Urothelium cell line (cell line): ENCODE results near the gene SCN4A.

Experiments used
- DNase-seq: peaks from one replicate; pipeline ENCODE4 v3.0.0; 2011; ENCODE audit warnings: low spot score, mixed read lengths
- FAIRE-seq: peaks from 2 replicates; lab custom pipeline; 2011; peaks lifted over from hg19 to GRCh38; lab: Jason Lieb, UNC

SCN4A gene

DNA sequence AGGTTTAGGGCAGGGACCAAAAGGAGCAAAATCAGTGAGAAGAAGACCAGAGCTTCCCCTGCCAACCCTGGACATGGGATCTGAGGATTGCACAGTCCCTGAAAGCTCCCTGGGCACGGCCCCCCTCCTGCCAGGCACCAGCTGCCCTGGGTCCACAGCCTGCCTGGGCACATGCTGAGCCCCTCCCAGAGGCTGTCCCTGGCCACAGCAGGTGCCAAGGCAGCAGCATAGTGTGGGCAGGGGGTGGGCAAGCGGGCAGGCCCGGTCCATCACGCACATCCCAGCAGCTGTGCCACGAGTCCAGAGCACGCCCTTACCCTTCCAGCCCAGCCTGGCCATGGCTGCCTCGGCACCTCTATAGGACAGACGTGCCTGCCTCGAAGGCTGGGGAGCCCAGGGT lies 12.7 kb downstream of the SCN4A start:
- no peak for FAIRE-seq
- no peak for DNase-seq

DNA sequence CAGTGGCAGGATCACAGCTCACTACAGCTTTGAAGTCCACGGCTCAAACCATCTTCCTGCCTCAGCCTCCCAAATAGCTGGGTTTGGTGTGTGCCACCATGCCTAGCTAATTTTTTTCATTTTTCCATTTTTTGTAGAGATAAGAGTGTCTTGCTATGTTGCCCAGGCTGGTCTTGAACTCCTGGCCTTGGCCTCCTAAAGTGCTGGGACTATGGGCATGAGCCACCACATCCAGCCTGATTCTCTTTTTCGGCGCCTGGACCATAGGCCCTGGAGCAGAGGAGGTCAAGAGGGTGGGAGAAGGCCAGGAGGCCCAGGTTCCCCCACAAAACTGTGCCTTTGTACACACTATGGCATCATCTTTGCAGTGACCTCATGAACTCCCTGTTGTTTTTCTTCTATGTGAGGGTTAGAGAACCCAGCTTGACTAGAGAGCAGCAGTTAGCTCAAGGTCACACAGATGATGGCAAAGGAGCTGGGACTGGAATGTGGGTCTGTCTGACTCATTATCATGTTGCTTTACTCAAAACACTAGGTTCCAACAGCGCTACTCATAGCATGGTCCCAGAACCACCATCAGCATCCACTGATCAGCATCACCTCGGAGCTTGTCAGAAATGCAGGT lies 16.3 kb downstream of the SCN4A start:
- DNase-seq (no peak), FAIRE-seq (no peak)

DNA sequence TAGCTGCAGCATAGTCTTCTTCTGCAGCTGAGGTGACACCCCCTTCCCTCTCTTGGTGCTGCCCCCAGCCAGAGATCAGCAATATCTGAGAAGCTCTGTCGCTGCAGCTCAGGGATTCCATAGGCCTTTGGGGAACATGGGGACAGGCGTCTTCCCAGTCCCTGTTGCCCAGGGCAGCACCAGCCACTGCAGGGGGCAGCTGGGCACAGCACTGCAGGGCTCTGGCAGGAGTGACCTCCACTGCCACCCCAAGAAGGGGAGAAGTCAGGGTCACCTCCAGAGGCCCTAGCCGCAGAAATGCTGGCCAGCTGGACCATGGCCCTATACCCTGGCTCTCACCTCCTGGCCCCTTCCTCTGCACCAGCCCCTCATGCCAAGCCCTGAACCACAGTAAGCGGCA lies 16.9 kb downstream of the SCN4A start:
- FAIRE-seq = no peak
- no peak for DNase-seq

DNA sequence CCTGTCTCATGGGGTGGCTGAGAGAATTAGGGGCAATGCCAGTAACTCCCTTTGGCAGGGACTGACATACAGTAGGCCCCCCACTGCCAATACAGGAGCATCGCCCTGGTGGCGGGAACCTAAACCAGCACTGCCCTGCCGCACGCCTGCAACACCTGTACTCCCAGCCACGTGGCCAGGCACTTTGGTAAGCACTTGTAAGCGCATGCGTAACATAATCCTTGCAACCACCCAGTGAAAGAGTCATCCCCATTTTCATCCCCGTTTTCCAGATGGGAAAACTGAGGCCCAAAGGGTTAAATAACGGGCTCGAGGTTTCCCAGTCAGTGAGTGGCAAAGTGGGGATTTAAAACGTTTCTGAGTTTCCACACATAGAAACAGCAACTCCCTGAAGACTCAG lies 17.5 kb downstream of the SCN4A start:
- FAIRE-seq = peak; percentile 59
- no peak for DNase-seq

DNA sequence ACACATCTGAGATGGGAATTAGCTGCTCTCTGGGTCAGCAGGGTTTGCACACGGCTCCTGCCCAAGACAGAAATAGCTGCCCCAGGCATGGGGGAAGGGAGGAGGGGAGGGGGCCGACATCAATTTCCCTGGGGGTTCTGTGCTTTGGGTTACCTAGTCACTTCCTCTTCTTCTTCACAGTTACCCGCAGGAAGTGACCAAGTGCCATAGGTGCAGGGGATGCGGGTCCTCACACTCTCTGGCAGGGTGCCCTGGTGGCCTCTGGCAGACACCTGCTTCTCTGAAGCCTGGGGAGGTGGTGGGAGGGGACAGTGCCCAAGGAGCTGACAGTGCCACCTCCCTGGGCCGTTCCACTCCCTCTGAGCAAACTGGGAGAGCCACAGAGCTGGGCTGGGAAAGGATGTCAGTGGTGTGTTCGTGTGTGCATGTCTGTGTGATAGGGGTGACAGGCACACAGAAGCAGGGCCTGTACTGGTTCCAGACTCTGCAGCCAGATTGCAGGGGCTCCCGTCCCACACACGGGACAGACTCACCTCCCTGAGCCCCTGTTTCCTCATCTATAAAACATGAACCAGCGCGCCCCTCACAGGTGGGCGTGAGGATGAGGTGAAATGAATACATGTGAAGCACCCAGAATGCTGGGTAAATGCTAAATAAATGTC lies 18.2 kb downstream of the SCN4A start:
- FAIRE-seq = no peak
- DNase-seq = no peak

- FAIRE-seq = no peak
- peak; percentile 53 for DNase-seq
Measured at GRCh38 chr17:63950940-63951907, 21.5 kb downstream of the SCN4A start.

DNA sequence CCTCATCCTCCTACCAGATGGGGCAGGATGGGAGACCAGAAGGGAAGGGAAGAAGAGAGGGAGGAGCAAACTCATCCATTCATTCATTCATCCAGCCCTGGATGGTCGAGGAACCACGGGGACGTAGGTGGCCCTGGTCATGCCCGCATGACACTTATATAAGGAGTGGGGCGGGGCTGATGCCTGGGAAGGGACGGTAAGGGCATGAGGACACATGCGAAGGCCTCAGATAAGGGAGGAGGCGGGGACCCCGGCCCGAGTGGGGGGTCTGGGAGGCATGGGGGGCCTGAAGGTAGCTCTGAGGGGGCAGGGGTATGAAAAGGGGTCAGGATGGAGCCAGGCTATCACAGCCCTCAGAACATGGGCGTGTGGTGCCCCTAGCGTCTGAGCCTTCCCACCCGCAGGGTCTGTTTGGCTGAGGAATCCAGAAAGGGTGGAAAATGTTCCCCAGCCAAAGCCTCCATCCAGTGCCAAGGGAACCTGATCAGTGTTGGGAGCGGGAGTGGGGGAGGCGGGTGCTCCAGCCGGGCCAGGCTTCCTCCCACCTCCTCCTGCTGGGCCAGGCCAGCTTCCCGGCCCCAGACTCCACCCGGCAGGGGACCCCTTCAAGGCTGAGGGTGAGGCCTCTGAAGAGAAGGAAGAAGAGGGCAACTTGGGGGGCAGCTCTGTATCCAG lies 23.0 kb downstream of the SCN4A start:
- DNase-seq (no peak), FAIRE-seq (no peak)

DNA sequence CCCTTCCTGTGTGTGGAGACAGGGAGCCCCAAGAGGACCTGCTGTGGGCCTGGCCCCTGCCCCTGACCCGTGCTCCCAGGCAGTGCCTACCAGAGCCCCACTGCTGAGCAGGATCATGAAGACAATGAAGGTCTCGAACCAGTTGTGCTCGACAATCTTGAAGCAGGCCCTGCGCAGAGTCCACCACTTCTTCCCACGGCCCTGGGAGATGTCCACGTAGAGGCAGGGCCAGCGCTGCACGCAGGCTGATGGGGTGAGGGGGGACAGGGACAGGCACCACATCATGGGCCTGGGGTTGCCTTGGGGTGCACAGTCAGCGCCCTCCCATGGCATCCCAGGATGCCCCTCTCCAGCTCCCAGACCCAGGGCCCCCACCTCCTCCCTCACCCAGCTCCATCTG lies 24.2 kb downstream of the SCN4A start:
- FAIRE-seq (no peak), DNase-seq (no peak)

GRCh38 chr17:63947711-63948330 lies 24.9 kb downstream of the SCN4A start:
- FAIRE-seq = no peak

DNA sequence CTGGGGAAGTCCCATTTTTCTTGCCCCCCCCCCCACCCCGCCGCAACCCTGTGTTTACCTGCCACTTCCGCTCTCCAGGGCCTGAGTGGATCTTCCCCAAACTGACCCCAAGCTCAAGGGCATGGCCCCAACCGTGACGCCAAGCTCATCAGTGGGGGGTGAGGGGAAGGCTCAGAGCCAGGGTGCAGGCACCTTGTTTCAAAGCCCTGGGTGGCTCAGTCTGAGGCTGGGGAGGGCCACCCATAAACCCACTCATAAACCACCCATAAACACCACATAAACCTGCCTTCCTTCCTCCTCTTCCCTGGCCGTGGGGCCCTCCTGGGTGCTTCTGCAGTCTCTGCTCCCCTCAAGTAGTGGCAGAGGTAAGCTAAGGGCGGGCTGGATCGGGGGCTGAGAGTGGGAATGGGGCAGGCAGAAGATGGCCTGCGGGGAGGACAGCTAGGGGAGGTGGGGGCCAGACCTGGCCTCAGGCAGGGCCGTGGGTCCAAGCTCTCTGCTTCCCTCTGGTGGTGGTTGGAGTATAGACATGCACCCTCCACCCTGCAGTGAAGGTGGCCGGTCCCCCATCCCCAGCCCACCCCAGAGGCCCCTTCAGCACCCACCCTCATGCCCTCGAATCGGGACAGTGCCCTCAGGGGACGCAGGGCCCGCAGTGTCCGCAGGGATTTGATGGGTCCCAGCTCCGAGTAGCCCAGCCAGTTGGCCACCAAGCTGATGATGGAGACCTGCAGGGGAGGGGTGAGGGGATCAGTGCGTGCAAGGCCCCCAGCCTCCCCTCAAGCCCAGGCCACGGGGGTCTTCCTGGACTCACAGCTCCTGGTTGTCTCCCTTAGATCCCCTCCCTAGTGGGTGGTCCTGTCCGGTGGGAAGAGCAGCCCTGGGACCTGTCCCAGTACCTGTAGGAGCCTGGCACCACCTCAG lies 26.0 kb downstream of the SCN4A start:
- DNase-seq = peak; percentile 83
- peak; percentile 81 for FAIRE-seq

More at GRCh38 chr17:63947711-63948330, 24.9 kb downstream of the SCN4A start:
- no peak for DNase-seq

DNA sequence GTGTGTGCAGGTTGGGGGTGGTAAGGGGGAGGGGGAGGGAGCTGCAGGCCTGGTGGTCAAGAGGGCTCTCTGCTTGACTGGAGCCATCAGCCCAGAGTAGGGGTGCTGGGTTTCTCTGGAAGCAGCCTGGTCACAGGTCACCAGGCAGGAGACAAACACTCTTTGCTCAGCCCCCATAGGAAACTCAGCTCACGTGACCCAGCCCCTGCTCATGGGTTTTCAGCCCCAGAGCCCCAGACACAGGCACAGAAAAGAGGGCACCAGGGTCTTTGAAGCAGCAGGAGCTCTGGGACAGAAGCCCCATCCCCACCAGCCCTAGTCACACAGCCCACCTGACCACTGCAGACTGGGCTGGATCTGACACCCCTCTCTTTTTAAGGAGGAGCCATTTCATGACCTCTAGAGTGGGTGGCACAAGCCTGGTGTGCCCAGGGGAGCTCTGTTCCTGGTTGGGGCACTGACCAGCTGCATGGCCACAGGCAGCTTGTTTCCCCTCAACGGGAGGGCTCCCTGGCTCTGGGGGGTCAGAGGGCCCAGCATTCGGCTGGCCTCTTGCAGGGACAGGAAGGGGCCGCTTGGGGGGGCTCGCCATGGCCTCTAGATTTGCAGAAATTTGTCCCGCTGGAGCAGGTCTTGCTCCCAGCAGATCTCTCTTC lies 26.8 kb downstream of the SCN4A start:
- DNase-seq (no peak), FAIRE-seq (no peak)

DNA sequence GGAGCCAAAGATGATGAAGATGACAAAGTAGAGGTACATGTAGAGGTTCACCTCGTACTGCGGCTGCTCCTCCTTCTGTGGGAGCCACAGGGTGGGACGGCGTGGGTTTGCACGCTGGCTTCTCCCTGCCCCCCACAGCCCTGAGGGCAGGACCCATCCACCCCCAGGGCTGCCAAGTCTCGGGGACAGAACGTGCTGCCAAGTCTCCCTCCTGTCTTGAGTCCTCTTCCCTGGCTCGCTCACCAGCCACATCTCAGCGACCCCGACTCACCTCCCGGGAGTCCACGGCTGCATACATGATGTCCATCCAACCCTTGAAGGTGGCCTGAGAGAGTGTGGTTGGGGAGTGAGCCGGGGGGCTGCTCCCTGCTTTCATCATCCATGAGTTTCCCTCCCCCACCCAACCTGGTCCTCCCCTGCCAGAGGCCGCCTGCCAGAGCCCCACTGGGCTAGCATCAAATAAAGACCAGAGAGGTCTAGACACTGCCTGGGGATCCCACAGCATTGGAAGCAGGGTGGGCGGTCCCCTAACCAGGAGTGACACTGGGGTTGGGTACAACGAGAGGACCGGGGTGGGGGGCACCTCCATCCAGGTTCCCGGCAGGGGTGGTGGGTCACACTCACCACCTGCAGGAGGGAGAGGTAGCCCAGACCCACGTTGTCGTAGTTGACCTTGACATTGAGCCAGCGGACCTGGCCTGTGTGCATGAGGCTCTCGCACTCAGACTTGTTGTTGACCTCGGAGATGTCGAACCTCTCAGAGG lies 27.8 kb downstream of the SCN4A start:
- FAIRE-seq = no peak
- no peak for DNase-seq

GRCh38 chr17:63943745-63944144 lies 29.0 kb downstream of the SCN4A start:
- DNase-seq (no peak), FAIRE-seq (no peak)

DNA sequence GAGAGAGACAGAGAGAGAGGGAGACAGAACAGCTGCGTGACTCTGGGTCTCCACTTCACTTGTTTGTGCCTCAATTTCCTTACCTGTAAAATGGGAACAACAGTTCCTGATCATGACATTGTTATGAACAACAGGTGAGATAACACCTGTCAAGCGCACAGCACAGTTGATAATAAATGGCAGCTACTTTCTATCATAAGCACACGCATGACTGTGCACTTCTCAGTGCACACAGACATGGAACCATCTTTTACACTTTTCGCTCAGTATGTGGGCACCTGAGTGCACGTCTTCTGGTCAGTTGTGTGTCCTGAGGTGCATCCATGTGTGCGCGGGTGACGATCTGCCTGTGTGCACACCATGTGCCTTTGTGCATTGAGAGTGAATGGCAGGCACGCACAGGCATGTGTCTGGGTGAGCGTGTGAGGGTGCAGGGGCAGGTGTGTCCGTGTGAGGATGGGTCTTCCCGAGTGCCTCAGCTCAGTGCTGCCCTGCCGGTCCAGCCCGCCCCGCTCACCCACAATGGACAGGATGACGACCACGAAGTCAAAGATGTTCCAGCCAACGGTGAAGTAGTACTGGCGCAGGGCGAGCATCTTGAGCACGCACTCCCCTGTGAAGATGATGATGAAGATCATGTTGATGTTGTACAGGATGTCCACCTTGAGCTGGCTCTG lies 30.3 kb downstream of the SCN4A start:
- FAIRE-seq (no peak), DNase-seq (no peak)

DNA sequence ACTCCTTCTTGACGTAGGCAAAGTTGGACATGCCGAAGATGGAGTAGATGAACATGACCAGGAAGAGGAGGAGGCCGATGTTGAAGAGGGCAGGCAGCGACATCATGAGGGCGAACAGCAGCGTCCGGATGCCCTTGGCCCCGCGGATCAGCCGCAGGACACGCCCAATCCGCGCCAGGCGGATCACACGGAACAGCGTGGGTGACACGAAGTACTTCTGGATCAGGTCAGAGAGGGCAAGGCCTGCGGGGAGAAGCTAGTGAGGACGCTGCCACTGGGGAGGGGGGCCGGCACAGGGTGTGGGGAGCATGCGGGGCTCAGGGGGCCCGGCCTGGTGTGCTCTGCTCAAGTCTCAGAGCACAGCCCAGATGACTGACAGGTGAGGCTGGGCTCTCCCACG lies 31.0 kb downstream of the SCN4A start:
- no peak for DNase-seq
- peak; percentile 59 for FAIRE-seq

DNA sequence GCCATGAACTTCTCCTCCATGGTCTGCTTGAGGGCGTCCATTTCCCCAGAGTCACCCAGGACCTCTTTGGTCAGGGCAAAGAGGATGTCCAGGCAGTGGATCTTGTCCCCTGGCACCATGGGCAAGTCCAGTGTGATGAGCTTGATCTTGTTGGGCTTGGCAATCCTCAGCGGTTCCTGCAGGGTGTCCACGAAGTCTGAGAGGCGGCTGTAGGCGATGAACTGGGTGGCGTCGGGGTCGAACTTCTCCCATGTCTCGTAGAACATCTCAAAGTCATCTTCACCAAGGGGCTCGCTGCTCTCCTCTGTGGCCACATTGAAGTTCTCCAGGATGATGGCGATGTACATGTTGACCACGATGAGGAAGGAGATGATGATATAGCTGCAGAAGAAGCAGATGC lies 31.6 kb downstream of the SCN4A start:
- peak; percentile 46 for FAIRE-seq
- DNase-seq = no peak

GRCh38 chr17:63940584-63940983 lies 32.1 kb downstream of the SCN4A start:
- FAIRE-seq (no peak), DNase-seq (no peak)

GRCh38 chr17:63939884-63940283 lies 32.8 kb downstream of the SCN4A start:
- FAIRE-seq (no peak), DNase-seq (no peak)
